Nephron (organoid): ENCODE data around the gene SORCS2.

Experiments used
- H3K27ac Mint-ChIP-seq, 3 experiments: 2 replicates each; pipeline ENCODE4 v1.8.0; 2020; ENCODE audit warnings: mixed read lengths in 3 of 3, mild to moderate bottlenecking in 2 of 3, moderate library complexity in 1 of 3
- H3K27me3 Mint-ChIP-seq: 2 replicates; pipeline ENCODE4 v1.8.0; 2021; ENCODE audit warnings: low read depth, mild to moderate bottlenecking, moderate library complexity, mixed read lengths
- H3K36me3 Mint-ChIP-seq: 2 replicates; pipeline ENCODE4 v1.8.0; 2020; ENCODE audit warnings: low read depth, mixed read lengths
- H3K4me1 Mint-ChIP-seq: 2 replicates; pipeline ENCODE4 v1.8.0; 2020; ENCODE audit warnings: mixed read lengths
- H3K4me3 Mint-ChIP-seq, 3 experiments: 2 replicates each; pipeline ENCODE4 v1.8.0; 2020; ENCODE audit warnings: mild to moderate bottlenecking in 3 of 3, mixed read lengths in 3 of 3, moderate library complexity in 2 of 3
- H3K9me3 Mint-ChIP-seq: 2 replicates; pipeline ENCODE4 v1.8.0; 2020; ENCODE audit warnings: mixed read lengths
- CTCF ChIP-seq, 3 experiments: fragments of 200-600 bp; sonication (generic); IDR thresholded peaks; one replicate each; pipeline ENCODE4 v1.5.0; 2021; ENCODE audit warnings: antibody characterized with exemption in 3 of 3; ENCODE audit not compliant: unreplicated experiment in 3 of 3

The SORCS2 gene

GRCh38 chr4:7654550-7655445, 462.5 kb downstream of the SORCS2 start:
- Mint-ChIP-seq H3K9me3 (no peaks in the 10 kb centered on the region), H3K4me3 (peak overlapping the region in 1 of 3 experiments; percentile 9), H3K4me1 (peaks cover 40% of the 10 kb centered on the region), H3K27ac (peak overlapping the region; percentile 62 to 73 (median 73)), H3K27me3 (peaks cover 12% of the 10 kb centered on the region), H3K36me3 (no peaks in the 10 kb centered on the region)
- TF ChIP-seq CTCF (IDR thresholded peaks at IDR 0.05; ENCODE audit: unreplicated experiment in 3 of 3), result no peak

- H3K9me3 Mint-ChIP-seq, result no peaks in the 10 kb centered on the region
- H3K27ac Mint-ChIP-seq, result peak overlapping the region; percentile 62 to 75 (median 71)
- H3K4me3 Mint-ChIP-seq, result peak overlapping the region in 1 of 3 experiments; percentile 5
- no peak for TF ChIP-seq CTCF (IDR thresholded peaks at IDR 0.05; ENCODE audit: unreplicated experiment in 3 of 3)
- H3K36me3 Mint-ChIP-seq, result no peaks in the 10 kb centered on the region
- H3K27me3 Mint-ChIP-seq, result peaks cover 12% of the 10 kb centered on the region
- peaks cover 38% of the 10 kb centered on the region for H3K4me1 Mint-ChIP-seq
Measured at GRCh38 chr4:7655511-7656243, 463.3 kb downstream of the SORCS2 start.

- Mint-ChIP-seq H3K36me3 (no peaks in the 10 kb centered on the region), H3K27me3 (peaks cover 9% of the 10 kb centered on the region), H3K4me3 (no peak overlapping the region), H3K27ac (peak overlapping the region; percentile 31 to 75 (median 71)), H3K4me1 (peaks cover 32% of the 10 kb centered on the region), H3K9me3 (no peaks in the 10 kb centered on the region)
- TF ChIP-seq CTCF (IDR thresholded peaks at IDR 0.05; ENCODE audit: unreplicated experiment in 3 of 3), result no peak
Measured at GRCh38 chr4:7656244-7656800, 464.0 kb downstream of the SORCS2 start.

GRCh38 chr4:7657545-7658297, 465.4 kb downstream of the SORCS2 start:
- H3K4me3 Mint-ChIP-seq, result no peak overlapping the region
- no peak for TF ChIP-seq CTCF (IDR thresholded peaks at IDR 0.05; ENCODE audit: unreplicated experiment in 3 of 3)
- no peak overlapping the region for H3K27ac Mint-ChIP-seq
- no peaks in the 10 kb centered on the region for H3K9me3 Mint-ChIP-seq
- H3K27me3 Mint-ChIP-seq, result peaks cover 10% of the 10 kb centered on the region
- H3K4me1 Mint-ChIP-seq, result peaks cover 22% of the 10 kb centered on the region
- no peaks in the 10 kb centered on the region for H3K36me3 Mint-ChIP-seq

GRCh38 chr4:7658341-7659204, 466.2 kb downstream of the SORCS2 start:
- Mint-ChIP-seq H3K4me1 (peaks cover 20% of the 10 kb centered on the region), H3K9me3 (no peaks in the 10 kb centered on the region), H3K36me3 (no peaks in the 10 kb centered on the region), H3K27me3 (peaks cover 12% of the 10 kb centered on the region), H3K27ac (no peak overlapping the region), H3K4me3 (no peak overlapping the region)
- no peak for TF ChIP-seq CTCF (IDR thresholded peaks at IDR 0.05; ENCODE audit: unreplicated experiment in 3 of 3)
